Stimulated activated CD8-positive, alpha-beta memory T cell treated with anti-CD3 and anti-CD28 coated beads, Interleukin-15, amount 100 ng/mL, for 24 hours (primary cell): ENCODE results near the gene STARD10.

Source experiments
- DNase-seq: peaks from one replicate; pipeline ENCODE4 v3.0.0-alpha.2; 2020; ENCODE audit warnings: low read depth

STARD10 gene

DNA sequence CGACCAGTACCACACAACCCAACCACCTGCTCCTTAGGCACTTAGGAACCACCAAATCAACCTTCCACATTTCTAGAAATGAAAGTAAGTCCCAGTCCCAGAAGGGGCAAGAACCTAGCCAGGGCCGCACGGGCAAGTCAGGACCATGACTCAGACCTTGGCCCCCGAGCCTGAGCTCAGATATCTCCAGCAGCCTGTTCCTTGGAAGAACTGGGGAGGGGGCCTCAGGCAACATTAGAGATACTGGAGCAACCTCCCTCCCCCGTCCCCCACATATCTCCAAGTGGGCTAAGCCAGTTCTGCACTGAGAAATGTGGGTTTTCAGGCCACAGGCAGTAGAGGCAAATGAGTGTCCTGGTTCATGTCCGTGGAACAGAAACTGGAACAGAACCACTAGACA is 49.4 kb downstream of the STARD10 start:
- no peak for DNase-seq

DNA sequence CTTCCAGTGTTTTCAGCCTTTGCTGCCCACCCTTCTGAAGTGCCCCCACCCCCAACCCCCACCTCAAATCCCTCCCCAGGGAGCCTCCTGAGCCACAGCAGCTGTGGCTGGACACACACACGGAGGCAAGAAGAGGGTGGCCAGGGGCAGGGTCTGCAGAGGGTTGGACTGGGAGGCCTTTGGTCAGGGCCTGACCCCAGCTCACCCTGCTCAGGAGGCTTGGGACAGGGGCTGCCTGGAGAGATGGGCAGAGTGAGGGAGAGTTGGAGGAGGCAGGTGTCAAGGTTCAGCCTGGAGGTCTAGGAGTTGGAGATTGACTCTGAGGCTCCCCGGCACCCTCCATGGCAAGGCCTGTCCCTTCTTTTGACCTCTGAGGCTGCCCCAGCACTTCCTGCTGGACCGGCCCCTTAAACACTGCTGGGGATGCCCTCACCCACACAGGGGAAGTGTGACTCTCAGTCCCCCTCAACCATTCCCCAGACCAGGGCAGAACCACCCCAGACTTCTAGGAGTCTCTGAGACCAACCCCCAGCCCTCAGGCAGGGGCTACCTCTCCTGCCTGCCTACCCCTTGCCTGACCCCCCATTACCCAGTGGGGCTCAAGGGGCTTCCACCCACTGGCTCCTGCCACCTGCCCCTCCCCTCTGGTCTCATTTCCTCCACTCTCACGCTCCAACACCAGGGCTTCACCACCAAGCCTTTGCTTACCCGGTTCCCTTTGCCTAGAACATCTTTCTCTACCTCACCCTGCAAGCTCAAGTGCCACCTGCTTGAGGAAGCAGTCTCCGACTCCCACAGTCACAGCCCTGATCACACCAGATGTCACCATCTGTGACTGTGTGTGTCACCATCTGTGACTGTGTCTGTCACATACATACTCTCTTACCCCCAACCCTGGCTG is 50.3 kb downstream of the STARD10 start:
- no peak for DNase-seq

DNA sequence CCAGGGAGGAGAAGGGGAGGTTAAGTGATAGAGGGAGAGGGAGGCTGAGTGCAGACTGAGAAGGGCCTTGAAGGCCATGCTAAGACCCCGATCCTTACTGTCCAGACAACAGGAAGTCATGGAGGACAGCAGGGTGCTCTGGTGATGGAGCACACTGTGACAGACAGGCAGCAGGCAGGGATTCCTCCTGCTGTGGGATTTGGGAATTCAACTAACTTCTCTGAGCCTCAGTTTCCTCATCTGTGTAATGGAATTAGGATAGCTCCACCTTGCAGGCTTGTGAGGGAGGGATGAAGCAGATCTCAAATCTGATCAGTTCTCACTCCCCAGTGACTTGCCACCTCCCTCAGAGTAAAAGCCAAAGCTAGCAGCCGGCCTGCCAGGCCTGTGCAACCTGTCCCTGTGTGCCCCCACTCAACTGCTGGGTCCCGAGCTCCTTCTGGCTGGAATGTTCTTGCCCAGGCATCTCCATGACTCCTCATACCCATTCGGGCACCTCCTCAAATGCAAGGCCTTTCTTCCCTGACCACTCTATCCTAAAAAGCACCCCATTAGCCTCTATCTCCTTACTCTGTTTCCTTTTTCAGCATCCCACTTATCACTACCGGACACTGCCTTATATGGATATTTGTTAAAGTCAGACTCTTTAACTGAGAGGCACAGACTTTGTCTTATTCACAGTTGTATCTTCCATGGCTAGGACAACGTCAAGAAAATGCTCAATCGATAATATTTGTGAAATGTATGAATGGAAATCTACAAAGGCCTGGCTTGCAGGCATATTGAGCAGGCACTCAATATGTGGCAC is 51.1 kb downstream of the STARD10 start:
- DNase-seq = no peak

DNA sequence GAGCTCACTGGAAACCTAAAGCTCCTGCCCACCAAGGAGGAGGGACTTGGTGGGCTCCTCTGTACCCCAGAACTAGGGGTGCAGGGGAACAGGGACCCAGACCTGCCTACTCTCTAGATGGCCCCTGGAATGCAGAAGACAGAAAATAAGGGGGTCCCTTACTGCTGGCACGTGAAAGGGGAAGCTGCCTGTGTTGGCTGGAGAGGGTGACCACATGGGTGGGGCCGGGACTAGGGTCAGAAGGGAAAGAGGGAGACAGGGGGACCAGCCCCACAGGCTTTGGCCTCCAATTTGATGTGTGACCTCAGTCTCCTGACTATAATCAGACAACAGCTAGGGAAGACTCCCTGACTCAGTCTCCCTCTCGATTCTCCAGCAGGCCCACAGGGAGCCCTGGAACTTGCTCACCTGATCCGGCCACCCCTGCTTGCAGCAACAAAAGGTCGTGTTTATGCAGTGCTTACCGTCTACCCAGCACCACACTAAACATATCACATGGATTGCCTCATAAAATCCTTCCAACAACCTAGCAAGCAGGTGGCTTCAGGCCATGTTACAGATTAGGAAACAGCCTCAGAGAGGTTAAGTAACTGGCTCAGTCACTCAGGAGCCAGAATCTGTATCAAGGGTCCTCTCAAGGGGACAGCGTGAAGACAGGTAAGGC is 51.9 kb downstream of the STARD10 start:
- DNase-seq = no peak

DNA sequence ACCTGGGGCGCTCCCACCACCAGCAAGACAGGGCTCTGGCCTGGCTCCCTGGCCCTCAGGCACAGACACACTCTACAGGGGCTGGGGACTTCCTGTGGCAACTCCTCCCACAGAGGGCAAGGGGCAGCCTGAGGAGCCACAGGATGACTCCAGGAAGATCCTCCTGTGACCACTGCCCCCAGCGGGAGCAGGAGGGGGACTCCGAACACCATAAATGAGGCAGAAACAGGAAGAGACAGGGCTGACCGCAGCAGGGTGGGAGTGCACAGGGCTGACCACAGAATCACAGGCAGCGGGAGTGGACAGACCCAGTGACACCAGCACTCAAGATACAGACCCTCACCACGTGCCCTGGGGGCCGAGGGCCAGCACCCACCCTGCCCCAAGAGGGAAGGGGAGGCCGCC is 52.4 kb downstream of the STARD10 start:
- DNase-seq = no peak

DNA sequence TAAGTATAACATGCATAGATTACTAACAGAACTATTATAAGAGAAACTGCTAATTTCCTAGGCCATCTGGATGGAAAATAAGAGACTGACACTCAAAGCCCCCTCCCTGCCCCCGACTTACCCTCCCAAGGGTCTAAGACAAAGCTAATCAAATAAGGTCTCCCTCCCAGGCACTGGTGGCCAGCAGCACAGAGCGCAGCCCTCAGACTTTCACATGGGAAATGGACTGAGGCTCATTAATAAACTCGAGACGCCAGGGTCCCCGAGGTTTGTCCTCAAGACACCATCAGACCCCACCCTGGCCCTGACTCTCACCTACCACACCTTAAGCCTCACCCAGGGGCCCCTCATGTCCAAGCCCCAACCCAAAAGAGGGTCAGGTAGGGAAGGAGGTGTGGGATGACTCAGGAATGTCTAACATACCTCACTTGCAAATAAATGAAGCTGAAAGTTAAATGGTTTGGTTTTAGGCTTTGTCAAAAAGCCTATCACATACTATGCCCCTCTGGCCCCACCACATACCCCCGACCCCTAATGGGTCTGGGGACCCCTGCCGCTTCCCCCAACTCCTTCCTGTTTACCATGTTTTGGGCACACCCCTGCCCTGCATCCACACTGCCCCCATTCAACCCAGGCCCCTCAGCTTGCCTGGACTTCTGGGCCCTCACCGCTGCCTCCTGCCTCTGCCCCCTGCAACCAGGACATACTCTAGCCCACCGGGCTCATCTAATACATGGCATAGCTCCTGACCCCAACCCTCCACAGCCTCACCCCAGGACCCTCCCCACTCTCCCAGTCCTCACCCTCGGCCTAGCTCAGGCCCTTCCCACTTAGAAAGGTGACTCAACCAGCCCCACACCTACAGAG is 53.1 kb downstream of the STARD10 start:
- no peak for DNase-seq

DNA sequence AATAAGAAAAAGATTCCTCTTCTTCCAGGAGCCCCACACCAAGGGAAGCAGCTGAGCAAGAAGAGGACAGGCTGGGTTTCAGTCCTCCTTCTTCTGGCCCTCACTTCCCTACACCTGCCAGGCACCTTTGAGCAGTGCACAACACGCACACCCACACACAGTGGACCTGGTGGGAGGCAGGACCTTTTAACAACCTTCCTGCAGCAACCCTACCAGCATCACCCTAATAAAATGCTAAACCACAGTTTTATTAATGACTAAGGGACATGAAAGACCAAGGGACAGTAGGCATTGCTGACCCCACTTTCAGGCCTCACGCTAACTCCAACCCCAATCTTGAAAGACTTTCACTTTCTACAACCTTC is 53.8 kb downstream of the STARD10 start:
- DNase-seq = no peak

DNA sequence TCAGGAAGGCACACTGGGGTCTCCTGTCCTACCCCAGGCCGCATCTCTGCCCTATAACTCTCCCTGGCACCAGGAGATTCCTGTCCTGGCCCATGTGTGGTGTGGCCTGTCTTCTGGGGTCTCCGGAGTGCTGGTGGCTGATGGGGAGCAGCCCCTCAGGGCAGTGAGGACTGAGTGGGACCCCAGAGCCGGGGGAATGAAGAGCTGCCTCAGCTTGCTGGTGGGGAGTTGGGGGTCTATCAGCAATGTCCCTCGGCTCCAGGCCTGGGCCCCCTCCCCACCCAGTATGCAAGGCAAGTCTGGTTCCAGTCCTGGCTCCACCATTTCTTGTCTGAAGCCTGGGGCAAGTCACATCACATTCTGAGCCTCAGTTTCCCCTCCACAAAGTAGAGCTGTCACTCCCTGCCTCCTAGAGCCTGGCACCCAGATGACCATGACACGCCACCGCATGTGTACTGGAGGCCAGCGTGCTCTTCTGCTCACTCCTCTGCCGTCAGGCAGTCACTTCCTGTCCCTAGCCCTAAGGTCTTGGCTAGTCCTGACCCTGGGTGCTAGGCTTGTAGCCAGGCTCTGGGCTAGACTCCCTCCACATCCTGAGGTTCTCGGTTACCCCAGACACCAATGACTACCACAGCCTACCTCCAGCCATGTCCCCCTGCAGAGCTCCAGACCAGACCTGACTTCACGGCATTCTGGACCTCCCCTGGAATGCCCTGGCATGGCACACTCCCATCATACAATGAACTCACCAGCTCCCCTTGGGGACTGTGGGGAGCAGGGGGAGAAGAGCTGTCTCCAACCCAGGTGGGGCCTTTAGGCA is 54.4 kb downstream of the STARD10 start:
- DNase-seq = no peak

DNA sequence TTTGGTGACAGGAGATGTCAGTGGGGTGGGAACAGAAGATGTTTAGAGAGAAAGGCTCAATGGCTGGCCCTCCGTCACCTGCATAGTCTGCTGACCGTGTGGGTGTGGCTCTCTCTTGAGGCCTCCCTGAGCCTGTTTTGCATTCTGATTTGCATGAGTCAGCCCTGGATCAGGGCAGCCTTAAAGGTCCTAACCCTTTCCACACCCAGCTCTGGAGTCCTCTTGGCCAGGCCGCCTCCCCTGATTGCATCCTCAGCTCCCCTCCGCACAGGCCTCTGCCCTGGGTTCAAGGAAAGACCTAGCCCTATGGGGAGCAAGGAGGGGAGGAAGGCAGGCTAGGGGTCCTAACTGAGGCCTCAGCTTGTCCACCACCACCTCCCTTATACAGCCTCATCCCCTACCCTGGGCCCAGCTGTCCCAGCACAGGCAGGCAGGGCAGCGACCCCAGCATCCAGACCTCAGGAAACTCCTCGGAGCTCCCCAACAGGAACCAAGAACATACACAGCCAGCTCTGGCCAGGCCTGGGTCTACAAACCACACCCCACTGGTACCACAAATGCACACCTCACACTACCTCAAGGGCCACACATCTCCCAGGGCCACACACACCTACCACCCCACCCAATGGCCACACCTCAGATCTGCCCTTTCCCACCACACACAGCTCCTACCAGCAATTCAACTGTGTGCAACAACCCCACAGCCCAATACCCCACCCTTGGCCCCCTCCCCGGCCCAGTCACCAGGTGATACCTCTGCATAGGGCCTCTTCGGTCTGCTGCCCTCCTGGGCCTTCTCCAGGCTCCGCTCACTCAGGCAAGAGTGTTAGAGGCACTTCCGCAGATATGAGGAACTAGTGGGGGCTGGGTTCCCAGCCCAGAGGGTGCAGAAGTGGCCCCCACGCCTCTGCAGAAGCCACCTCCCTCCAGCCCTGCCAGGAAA is 55.4 kb downstream of the STARD10 start:
- DNase-seq = no peak

DNA sequence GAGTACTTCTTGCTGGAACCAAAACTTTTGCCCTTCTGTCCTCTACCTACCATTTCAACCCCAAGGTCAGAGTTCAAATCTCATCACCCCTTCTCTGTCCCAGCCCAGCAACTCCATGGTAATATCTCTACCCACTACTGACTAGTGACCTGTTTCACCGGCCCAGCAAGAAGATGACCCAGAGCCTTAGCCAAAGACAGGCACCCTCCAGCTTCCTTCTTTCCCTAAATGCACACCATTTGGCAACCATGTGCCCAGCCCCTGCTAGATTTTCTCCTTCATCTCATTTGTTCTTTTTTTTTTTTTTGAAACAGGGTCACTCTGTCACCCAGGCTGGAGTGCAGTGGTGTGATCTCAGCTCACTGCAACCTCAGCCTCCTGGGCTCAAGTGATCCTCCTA is 56.5 kb downstream of the STARD10 start:
- DNase-seq = no peak

DNA sequence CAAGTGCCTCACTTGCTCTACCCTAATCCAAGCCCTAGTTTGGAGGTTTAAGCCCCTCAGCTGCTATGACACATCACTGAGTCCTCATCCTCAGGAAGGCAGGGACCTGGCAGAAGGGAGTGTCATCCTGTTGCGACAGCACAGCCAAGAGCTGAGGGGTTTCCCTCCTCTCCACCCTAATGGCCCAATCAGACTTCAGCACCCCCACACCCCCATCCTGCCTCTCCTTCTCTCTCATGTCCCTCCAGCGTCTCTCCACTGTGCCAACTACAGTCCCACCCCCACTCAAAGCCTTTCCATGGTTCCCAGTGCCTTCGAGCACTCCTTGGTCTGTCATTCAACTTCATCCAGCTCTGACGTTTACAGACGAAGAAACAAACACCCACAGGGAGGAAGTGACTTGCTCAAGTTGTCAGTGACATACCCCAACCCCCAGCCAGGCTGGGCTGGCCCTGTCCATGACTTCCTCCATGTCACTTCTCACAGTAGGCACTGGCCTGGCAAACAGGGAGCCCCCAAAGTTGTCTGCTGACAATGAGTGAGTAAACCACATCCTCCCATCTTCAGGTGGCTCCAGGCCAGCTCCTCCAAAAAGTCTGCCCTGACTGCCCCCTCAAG is 57.3 kb downstream of the STARD10 start:
- DNase-seq = no peak

DNA sequence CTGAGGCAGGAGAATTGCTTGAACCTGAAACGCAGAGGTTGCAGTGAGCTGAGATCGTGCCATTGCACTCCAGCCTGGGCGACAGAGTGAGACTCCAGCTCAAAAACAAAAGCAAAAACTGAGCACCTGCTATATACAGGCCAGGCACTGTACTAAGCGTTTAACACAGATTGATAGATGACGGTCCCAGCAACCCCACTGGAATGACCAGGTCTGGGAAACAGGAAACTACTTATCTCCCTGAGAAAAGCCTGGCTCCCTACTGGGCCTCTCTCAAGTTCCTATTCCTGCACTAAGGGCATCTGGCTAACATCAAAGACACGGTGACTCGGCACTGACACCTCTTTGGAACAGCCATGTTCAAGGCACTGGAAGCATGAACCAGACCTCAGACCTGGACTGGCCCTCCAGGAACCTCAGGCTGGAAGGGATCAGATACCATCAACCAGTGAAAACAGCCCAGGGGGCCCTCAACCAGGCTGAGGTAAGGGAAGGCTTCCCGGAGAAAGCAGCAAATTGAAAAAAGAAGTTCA is 58.3 kb downstream of the STARD10 start:
- no peak for DNase-seq

DNA sequence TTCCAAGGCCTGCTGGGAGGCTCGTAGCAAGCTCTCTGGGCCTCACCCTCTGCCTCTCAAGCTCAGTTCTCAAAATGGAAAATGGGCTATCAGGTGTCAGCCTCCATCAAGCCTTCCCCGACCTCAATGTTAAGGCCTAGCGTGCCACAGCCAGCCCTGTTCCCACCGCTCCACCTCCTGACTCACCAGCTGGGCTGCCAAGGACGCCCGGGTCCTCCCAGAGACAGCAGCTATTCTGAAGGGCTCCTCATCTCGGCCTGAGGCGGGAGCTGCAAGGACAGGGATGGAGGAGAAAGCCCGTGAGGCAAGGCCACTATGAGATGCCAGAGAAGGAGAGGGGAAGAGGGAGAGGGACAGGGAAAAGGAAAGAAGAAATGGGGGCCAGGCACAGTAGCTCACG is 61.5 kb downstream of the STARD10 start:
- no peak for DNase-seq

DNA sequence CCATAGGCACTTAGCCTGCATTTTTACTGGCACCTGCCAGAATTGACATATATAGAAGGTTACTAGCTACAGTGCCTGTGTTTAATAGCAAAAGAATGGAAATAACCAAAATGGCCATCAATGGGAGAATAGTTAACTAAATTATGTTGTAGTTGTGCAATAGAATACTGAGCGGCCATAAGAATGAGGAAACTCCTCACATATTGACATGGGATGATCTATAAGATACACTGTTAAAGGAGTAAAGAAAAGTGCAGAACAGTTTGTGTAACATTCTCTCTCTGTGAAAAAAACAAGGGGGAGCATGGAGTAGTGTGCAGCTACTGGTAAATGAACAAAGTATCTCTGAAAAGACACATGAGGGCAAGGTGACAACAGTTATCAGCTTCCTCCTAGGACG is 63.1 kb downstream of the STARD10 start:
- DNase-seq = no peak

DNA sequence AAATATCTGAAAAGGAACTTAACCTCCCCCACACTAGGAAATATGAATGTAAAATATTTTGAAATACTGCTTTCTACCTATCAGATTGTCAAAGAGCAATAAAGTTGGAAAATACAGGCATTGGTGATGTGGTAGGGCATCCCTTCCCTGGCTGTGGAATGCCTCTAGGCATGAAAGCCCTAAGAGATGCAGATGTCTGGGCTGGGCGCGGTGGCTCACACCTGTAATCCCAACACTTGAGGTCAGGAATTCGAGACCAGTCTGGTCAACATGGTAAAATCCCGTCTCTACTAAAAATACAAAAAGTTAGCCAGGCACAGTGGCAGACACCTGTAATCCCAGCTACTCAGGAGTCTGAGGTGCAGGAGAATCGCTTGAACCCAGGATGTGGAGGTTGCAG is 63.6 kb downstream of the STARD10 start:
- DNase-seq = no peak

DNA sequence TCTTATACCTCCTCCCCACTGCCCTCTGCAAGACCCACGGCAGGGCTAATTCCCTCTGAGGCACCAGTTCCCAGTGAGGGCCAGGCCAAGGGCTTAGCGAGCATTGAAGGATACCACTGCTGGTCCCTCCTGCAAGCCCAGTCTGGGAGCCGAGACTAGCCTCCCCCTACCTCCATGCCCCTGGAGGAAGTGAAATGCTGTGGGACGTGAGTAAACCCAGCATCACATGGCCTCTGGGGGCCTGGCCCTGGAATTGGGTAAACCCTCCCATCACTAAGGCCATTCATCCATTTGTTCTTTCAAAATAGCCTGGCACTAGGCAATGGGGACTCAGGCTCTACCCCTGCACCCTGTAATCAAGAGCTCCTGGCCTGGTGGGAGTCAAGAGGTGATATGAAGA is 66.3 kb downstream of the STARD10 start:
- DNase-seq = no peak

DNA sequence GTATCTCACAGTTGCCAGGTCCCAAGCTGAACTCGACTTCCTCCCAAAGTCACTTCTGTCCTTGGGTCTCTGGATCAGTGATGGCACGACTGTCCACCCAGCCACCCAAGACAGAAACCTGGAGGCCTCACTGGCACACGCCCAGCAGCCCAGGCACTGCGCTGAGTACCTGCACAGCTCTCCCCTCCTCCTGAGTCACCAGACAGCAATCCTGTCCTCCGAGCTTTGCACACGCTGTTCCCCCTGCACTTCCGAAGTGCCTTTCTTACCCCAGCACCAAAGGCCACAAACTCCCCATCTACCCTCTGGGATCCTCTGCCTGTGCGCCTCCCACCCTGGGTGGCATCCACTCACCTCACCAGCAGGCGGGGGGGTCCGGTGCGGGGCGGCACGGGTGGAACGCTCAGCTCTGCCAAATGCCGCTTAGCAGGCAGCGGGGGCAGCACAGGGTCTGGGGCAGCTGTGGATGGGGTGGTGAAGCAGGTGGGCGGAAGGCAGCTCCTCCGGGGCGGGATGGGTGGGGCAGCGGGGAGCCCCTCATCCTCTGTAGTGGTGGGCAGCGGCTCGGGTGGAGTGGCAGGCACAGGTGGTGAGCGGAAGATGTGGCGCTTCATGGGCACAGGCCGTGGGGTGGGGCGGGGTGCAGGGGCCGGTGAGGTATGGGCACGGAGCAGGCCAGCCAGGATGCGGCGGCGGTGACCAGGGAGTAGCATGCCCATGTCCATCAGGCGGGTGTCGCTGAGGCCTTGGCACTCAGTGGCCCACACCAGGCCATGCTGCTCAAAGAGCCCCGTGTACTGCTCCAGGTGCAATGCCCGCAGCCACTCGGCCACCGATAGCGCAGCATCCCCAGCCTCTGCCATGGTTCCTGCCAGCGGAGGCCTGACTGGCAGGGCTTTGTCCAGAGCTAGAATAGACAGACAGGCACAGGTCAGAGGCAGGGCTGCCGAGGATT is 67.3 kb downstream of the STARD10 start:
- no peak for DNase-seq

DNA sequence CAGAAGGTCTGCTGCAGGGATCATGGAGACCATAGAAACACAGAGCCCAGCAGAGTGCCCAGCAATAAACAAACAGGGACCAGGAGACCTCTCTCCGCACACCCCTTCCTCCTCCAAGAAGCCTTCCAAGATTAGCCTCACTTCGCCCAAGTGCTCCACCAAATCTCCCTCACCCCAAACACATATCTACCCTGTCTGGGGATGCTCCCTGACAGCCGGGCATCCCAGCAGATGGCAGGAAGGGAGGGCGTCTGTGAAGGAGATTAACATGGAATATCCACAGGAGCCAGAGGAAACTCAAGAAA is 68.2 kb downstream of the STARD10 start:
- no peak for DNase-seq
